H1 (cell line): ENCODE measurements around the gene PTPN22. TPM values are rescaled to one million over a fixed set of nuclear protein-coding genes. Genes with fewer than 3 reads are reported as not detected.

Experiments
- ASH2L ChIP-seq: fragments of 200-600, 300-600 bp; sonication (generic); IDR thresholded peaks from one replicate; pipeline ENCODE4 v1.7.1; 2017; ENCODE audit warnings: low read length
- BCL11A ChIP-seq, 2 experiments: IDR thresholded peaks; one replicate each; pipeline ENCODE4 v1.6.1; 2011; ENCODE audit warnings: low read depth in 2 of 2, low read length in 2 of 2, mild to moderate bottlenecking in 2 of 2
- CTBP2 ChIP-seq: IDR thresholded peaks from 2 replicates; pipeline ENCODE4 v1.7.0; 2011; ENCODE audit warnings: borderline replicate concordance, mild to moderate bottlenecking, moderate library complexity, mixed read lengths, low read length; ENCODE audit not compliant: insufficient read depth, insufficient read length
- FOSL1 ChIP-seq: IDR thresholded peaks from 2 replicates; pipeline ENCODE4 v1.6.1; 2011; ENCODE audit warnings: mild to moderate bottlenecking, low read depth, low read length, moderate library complexity; ENCODE audit not compliant: insufficient read depth
- HDAC2 ChIP-seq, 2 experiments: fragments of 300-600 bp in 1 of 2; sonication (generic) in 1 of 2; IDR thresholded peaks; 2 replicates each; pipeline ENCODE4 v1.6.1; 2011 to 2012; ENCODE audit warnings: low read depth in 2 of 2, low read length in 2 of 2, mild to moderate bottlenecking in 2 of 2, moderate library complexity in 2 of 2, borderline replicate concordance in 1 of 2, inconsistent platforms in 1 of 2
- KDM4A ChIP-seq: IDR thresholded peaks from one replicate; pipeline ENCODE4 v1.7.1; 2012; ENCODE audit warnings: low read depth, mild to moderate bottlenecking, moderate library complexity, low read length, inconsistent platforms; ENCODE audit not compliant: severe bottlenecking
- KDM5A ChIP-seq: fragments of 200-600 bp; IDR thresholded peaks from 2 replicates; pipeline ENCODE4 v1.7.1; 2012; ENCODE audit warnings: mild to moderate bottlenecking, low read length, inconsistent platforms, mixed read lengths
- NRF1 ChIP-seq: IDR thresholded peaks from 2 replicates; pipeline ENCODE4 v1.6.1; 2011; ENCODE audit warnings: mild to moderate bottlenecking, low read depth, low read length, improper control_type of control experiment
- PHF8 ChIP-seq: fragments of 200-600 bp; sonication (generic); conservative IDR thresholded peaks from 2 replicates; pipeline ENCODE4 v1.7.1; 2012; ENCODE audit warnings: low read depth, mild to moderate bottlenecking, inconsistent platforms, low read length, moderate library complexity
- RBBP5 ChIP-seq: IDR thresholded peaks from 2 replicates; pipeline ENCODE4 v1.7.1; 2012; ENCODE audit warnings: low read depth, mild to moderate bottlenecking, inconsistent platforms, low read length, moderate library complexity, borderline replicate concordance
- SAP30 ChIP-seq: fragments of 300-600 bp; sonication (generic); IDR thresholded peaks from 2 replicates; pipeline ENCODE4 v1.7.1; 2012; ENCODE audit warnings: low read length, moderate library complexity, mild to moderate bottlenecking, inconsistent platforms; ENCODE audit not compliant: insufficient read depth, insufficient replicate concordance
- SP2 ChIP-seq: IDR thresholded peaks from 2 replicates; pipeline ENCODE4 v1.6.1; 2012; ENCODE audit warnings: mild to moderate bottlenecking, low read length, inconsistent platforms
- polyA plus RNA-seq, 7 experiments: library from polyadenylated mRNA; depleted of rRNA in 3 of 7; stranded (reverse) in 5 of 7; unstranded in 2 of 7; fragments of >200 nt in 5 of 7; fragments of 200-250 nt in 2 of 7; gene quantifications; 1 replicate in 5 of 7; 2 replicates in 1 of 7; 4 replicates in 1 of 7; pipeline versions ENCODE4 v1.2.1 to v1.2.3, GENCODE V29; 2011 to 2013; ENCODE audit warnings: missing spikeins in 2 of 7, mixed read lengths in 2 of 7
- total RNA-seq: library from RNA; stranded (reverse); fragmentation: NEBNext Ultra II Directional; extraction: Animal tissue kit (Norgen Biotek cat#: 25700); gene quantifications from 2 replicates; pipeline ENCODE4 v1.2.1, GENCODE V29; 2021
- TF ChIP-seq, protein P1 (sequence below): IDR thresholded peaks from 2 replicates; pipeline ENCODE4 v1.6.1; 2012; ENCODE audit warnings: inconsistent platforms
- TF ChIP-seq, protein P2 (sequence below): IDR thresholded peaks from 2 replicates; pipeline ENCODE4 v1.6.1; 2012; ENCODE audit warnings: low read length, inconsistent platforms

The PTPN22 gene
- total and polyA plus RNA-seq, 2 of the 8 experiments (the other 6 are each of a cell fraction or from before 2014, with no cell fraction given) = not detected

DNA sequence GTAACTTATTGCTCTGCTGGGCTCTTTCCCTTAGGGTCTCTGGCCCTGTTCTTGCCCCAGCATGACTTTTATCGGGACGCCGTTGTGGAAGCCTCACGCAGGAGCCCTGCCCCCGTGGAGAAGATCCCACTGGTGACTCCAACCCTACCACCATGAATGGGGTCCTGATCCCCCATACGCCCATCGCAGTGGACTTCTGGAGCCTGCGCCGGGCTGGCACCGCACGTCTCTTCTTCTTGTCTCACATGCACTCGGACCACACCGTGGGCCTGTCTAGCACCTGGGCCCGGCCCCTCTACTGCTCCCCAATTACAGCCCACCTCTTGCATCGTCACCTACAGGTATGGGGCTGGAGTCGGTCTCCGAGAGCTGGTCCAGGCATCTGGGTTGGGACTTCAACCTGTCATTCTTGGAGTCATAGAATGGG is 33.9 kb upstream of the PTPN22 start (continued):
- TF ChIP-seq ASH2L (peak; percentile 87), KDM4A (peak; percentile 86), SAP30 (peak; percentile 98), BCL11A (IDR thresholded peaks at IDR 0.05; ENCODE audit: low read depth in 2 of 2, low read length in 2 of 2) (no peak), NRF1 (no peak), RBBP5 (peak; percentile 13; the same call in 1 of the 2 replicates), HDAC2 (IDR thresholded peaks at IDR 0.05; ENCODE audit: borderline replicate concordance in 1 of 2, low read depth in 2 of 2, low read length in 2 of 2) (peak in 1 of 2 experiments; percentile 90; a peak in 2 of 4 replicates), FOSL1 (no peak), SP2 (peak; percentile 34; the same call in 1 of the 2 replicates), KDM5A (no peak), CTBP2 (no peak), PHF8 (peak; percentile 72)
- TF ChIP-seq, protein P1, sequence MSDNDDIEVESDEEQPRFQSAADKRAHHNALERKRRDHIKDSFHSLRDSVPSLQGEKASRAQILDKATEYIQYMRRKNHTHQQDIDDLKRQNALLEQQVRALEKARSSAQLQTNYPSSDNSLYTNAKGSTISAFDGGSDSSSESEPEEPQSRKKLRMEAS = no peak
- TF ChIP-seq, protein P2, sequence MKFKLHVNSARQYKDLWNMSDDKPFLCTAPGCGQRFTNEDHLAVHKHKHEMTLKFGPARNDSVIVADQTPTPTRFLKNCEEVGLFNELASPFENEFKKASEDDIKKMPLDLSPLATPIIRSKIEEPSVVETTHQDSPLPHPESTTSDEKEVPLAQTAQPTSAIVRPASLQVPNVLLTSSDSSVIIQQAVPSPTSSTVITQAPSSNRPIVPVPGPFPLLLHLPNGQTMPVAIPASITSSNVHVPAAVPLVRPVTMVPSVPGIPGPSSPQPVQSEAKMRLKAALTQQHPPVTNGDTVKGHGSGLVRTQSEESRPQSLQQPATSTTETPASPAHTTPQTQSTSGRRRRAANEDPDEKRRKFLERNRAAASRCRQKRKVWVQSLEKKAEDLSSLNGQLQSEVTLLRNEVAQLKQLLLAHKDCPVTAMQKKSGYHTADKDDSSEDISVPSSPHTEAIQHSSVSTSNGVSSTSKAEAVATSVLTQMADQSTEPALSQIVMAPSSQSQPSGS = no peak; the same call in 1 of the 2 replicates
